Ovary (tissue), 1 donor: ENCODE results near the gene RPL27A.

Experiments
- EP300 ChIP-seq: sonication (generic); formaldehyde crosslinking; IDR thresholded peaks from one replicate; pipeline ENCODE4 v1.6.1; 2017; ENCODE audit warnings: antibody characterized with exemption
- POLR2A ChIP-seq: fragments of 450-650 bp; IDR thresholded peaks from one replicate; pipeline ENCODE4 v1.6.1; 2017; ENCODE audit warnings: antibody characterized with exemption, mild to moderate bottlenecking, moderate library complexity

GRCh38 chr11:8656291-8656690 is 26.3 kb upstream of the RPL27A start:
- no peak for TF ChIP-seq EP300
- TF ChIP-seq POLR2A, result no peak
